H9 (cell line): ENCODE results near the gene FLT3. TPM values are rescaled to one million over a fixed set of nuclear protein-coding genes. Genes with fewer than 3 reads are reported as not detected.

Experiments
- DNase-seq: peaks from one replicate; pipeline ENCODE4 v3.0.0-alpha.2; 2017
- H2AFZ ChIP-seq: one replicate; pipeline ENCODE4 v1.6.1; 2013; ENCODE audit warnings: mild to moderate bottlenecking, low read length, control low read depth, moderate library complexity
- H2AK5ac ChIP-seq: 2 replicates; pipeline ENCODE4 v1.6.1; 2013; ENCODE audit warnings: low read length, control low read depth, mixed read lengths; ENCODE audit not compliant: insufficient read length
- H2BK120ac ChIP-seq: one replicate; pipeline ENCODE4 v1.6.1; 2013; ENCODE audit warnings: low read depth, mild to moderate bottlenecking, low read length, control low read depth, inconsistent platforms; ENCODE audit not compliant: poor library complexity, severe bottlenecking
- H2BK12ac ChIP-seq: 2 replicates; pipeline ENCODE4 v1.6.1; 2013; ENCODE audit warnings: low read length, control low read depth, mixed read lengths, low read depth; ENCODE audit not compliant: insufficient read length
- H2BK15ac ChIP-seq: 2 replicates; pipeline ENCODE4 v1.6.1; 2013; ENCODE audit warnings: low read depth, low read length, control low read depth
- H2BK20ac ChIP-seq: one replicate; pipeline ENCODE4 v1.6.1; 2013; ENCODE audit warnings: low read depth, mild to moderate bottlenecking, low read length, control low read depth, inconsistent platforms; ENCODE audit not compliant: poor library complexity, severe bottlenecking
- H2BK5ac ChIP-seq: 2 replicates; pipeline ENCODE4 v1.6.1; 2013; ENCODE audit warnings: low read length, control low read depth, mixed read lengths; ENCODE audit not compliant: insufficient read length
- H3K14ac ChIP-seq: 2 replicates; pipeline ENCODE4 v1.6.1; 2013; ENCODE audit warnings: low read length, control low read depth; ENCODE audit not compliant: insufficient read depth
- H3K18ac ChIP-seq: 2 replicates; pipeline ENCODE4 v1.6.1; 2013; ENCODE audit warnings: low read depth, mild to moderate bottlenecking, mixed read lengths, low read length, control low read depth; ENCODE audit not compliant: insufficient read length
- H3K23ac ChIP-seq: 2 replicates; pipeline ENCODE4 v1.6.1; 2013; ENCODE audit warnings: low read length, control low read depth, mixed read lengths, low read depth; ENCODE audit not compliant: insufficient read length
- H3K23me2 ChIP-seq: 2 replicates; pipeline ENCODE4 v1.6.1; 2013; ENCODE audit warnings: low read depth, mild to moderate bottlenecking, mixed read lengths, low read length, control low read depth; ENCODE audit not compliant: insufficient read length, poor library complexity, severe bottlenecking
- H3K27ac ChIP-seq: 2 replicates; pipeline ENCODE4 v1.5.1; 2013; ENCODE audit warnings: low read length, control low read depth, mixed read lengths, low read depth; ENCODE audit not compliant: insufficient read length
- H3K27me3 ChIP-seq: 2 replicates; pipeline ENCODE4 v1.6.1; 2013; ENCODE audit warnings: low read length, control low read depth, inconsistent platforms; ENCODE audit not compliant: insufficient read depth
- H3K4ac ChIP-seq: 2 replicates; pipeline ENCODE4 v1.6.1; 2013; ENCODE audit warnings: low read depth, mild to moderate bottlenecking, control low read depth, inconsistent platforms, low read length, moderate library complexity
- H3K4me1 ChIP-seq: 2 replicates; pipeline ENCODE4 v1.6.1; 2013; ENCODE audit warnings: low read length, control low read depth, inconsistent platforms; ENCODE audit not compliant: insufficient read depth
- H3K4me2 ChIP-seq: 2 replicates; pipeline ENCODE4 v1.6.1; 2013; ENCODE audit warnings: low read length, control low read depth, mixed read lengths; ENCODE audit not compliant: insufficient read length, insufficient read depth
- H3K56ac ChIP-seq: 2 replicates; pipeline ENCODE4 v1.6.1; 2013; ENCODE audit warnings: low read depth, mild to moderate bottlenecking, mixed read lengths, low read length, control low read depth; ENCODE audit not compliant: insufficient read length
- H3K79me1 ChIP-seq: 2 replicates; pipeline ENCODE4 v1.6.1; 2013; ENCODE audit warnings: low read depth, mild to moderate bottlenecking, moderate library complexity, low read length, control low read depth, inconsistent platforms; ENCODE audit not compliant: insufficient read depth, poor library complexity, severe bottlenecking
- H3K79me2 ChIP-seq: 2 replicates; pipeline ENCODE4 v1.6.1; 2013; ENCODE audit warnings: low read length, control low read depth, inconsistent platforms; ENCODE audit not compliant: insufficient read depth
- H3K9ac ChIP-seq: 2 replicates; pipeline ENCODE4 v1.6.1; 2013; ENCODE audit warnings: low read length, control low read depth, mixed read lengths; ENCODE audit not compliant: insufficient read length; ENCODE audit errors: extremely low read depth
- H3K9me3 ChIP-seq: one replicate; pipeline ENCODE4 v1.6.1; 2013; ENCODE audit warnings: low read depth, low read length, inconsistent platforms; ENCODE audit not compliant: control insufficient read depth
- H3T11ph ChIP-seq: one replicate; pipeline ENCODE4 v1.6.1; 2013; ENCODE audit warnings: mild to moderate bottlenecking, low read length, control low read depth, inconsistent platforms
- H4K20me1 ChIP-seq: one replicate; pipeline ENCODE4 v1.6.1; 2013; ENCODE audit not compliant: control insufficient read depth, insufficient read length, insufficient read depth
- H4K5ac ChIP-seq: 2 replicates; pipeline ENCODE4 v1.6.1; 2013; ENCODE audit warnings: low read depth, mild to moderate bottlenecking, mixed read lengths, low read length, control low read depth; ENCODE audit not compliant: insufficient read length
- H4K8ac ChIP-seq: replicated peaks from 2 replicates; pipeline ENCODE4 v1.6.1; 2013; ENCODE audit warnings: low read length, control low read depth, mixed read lengths, low read depth; ENCODE audit not compliant: insufficient read length
- H4K91ac ChIP-seq: 2 replicates; pipeline ENCODE4 v1.6.1; 2013; ENCODE audit warnings: low read depth, mild to moderate bottlenecking, moderate library complexity, mixed read lengths, low read length, control low read depth; ENCODE audit not compliant: insufficient read length
- H3K27ac Mint-ChIP-seq, 3 experiments: 2 replicates in 2 of 3; 3 replicates in 1 of 3; pipeline ENCODE4 v1.8.0; 2020 to 2021; ENCODE audit warnings: mixed read lengths in 3 of 3, mild to moderate bottlenecking in 1 of 3, moderate library complexity in 1 of 3
- H3K27me3 Mint-ChIP-seq: 2 replicates; pipeline ENCODE4 v1.8.0; 2021; ENCODE audit warnings: low read depth, mild to moderate bottlenecking, moderate library complexity, mixed read lengths
- H3K36me3 Mint-ChIP-seq, 3 experiments: 2 replicates in 2 of 3; 3 replicates in 1 of 3; pipeline ENCODE4 v1.8.0; 2020 to 2021; ENCODE audit warnings: low read depth in 3 of 3, mixed read lengths in 3 of 3; ENCODE audit not compliant: insufficient read depth in 1 of 3
- H3K4me1 Mint-ChIP-seq, 2 experiments: 2 replicates each; pipeline ENCODE4 v1.8.0; 2020; ENCODE audit warnings: mixed read lengths in 2 of 2
- H3K4me3 Mint-ChIP-seq, 2 experiments: 2 replicates in 1 of 2; 3 replicates in 1 of 2; pipeline ENCODE4 v1.8.0; 2020 to 2021; ENCODE audit warnings: mild to moderate bottlenecking in 2 of 2, mixed read lengths in 2 of 2, moderate library complexity in 1 of 2
- H3K9me3 Mint-ChIP-seq, 2 experiments: 2 replicates in 1 of 2; 3 replicates in 1 of 2; pipeline ENCODE4 v1.8.0; 2020; ENCODE audit warnings: mild to moderate bottlenecking in 2 of 2, mixed read lengths in 2 of 2, moderate library complexity in 1 of 2
- CTCF ChIP-seq: fragments of 200-600 bp; sonication (generic); conservative IDR thresholded peaks from 3 replicates; pipeline ENCODE4 v1.8.0; 2021; ENCODE audit warnings: antibody characterized with exemption, mild to moderate bottlenecking
- WGBS: extraction: QIAGEN DNeasy Blood & Tissue Kit; methylation state at CpG from one replicate; pipeline ENCODE4 v1.1.7; 2013; ENCODE audit warnings: missing lambda C conversion rate, low lambda C conversion rate, mixed read lengths; ENCODE audit not compliant: insufficient read length; ENCODE audit errors: extremely low coverage; 5-methylcytosine and 5-hydroxymethylcytosine counted together
- total RNA-seq: library from RNA; stranded (reverse); gene quantifications from 2 replicates; pipeline ENCODE4 v1.2.1, GENCODE V29; 2021

FLT3 gene
- total RNA-seq, 1 experiment from 2014 or later, result 0.44 TPM

- TF ChIP-seq CTCF, result no peak
- peaks cover 21 to 40% of the 10 kb centered on the region in 2 experiments for H3K4me1 Mint-ChIP-seq
- Histone ChIP-seq H2AK5ac (no peak overlapping the region), H3K14ac (no peak overlapping the region), H3K23me2 (no peaks in the 10 kb centered on the region), H3K79me2 (no peaks in the 10 kb centered on the region), H4K5ac (no peak overlapping the region), H4K8ac (no peak overlapping the region), H3K27ac (no peak overlapping the region), H2BK12ac (no peak overlapping the region), H2BK5ac (no peak overlapping the region), H3K18ac (no peak overlapping the region), H3K27me3 (no peaks in the 10 kb centered on the region), H3K56ac (no peak overlapping the region), H3K4me2 (no peak overlapping the region), H3K9me3 (no peaks in the 10 kb centered on the region), H4K91ac (no peak overlapping the region), H2BK20ac (no peak overlapping the region), H3K4me1 (peaks cover 2% of the 10 kb centered on the region; the same call in 1 of the 2 replicates), H2BK120ac (no peak overlapping the region), H3K23ac (no peak overlapping the region), H2AFZ (no peak overlapping the region), H3K79me1 (no peaks in the 10 kb centered on the region), H3K4ac (no peak overlapping the region), H3K9ac (no peak overlapping the region), H2BK15ac (no peak overlapping the region), H4K20me1 (no peaks in the 10 kb centered on the region), H3T11ph (no peak overlapping the region)
- H3K4me3 Mint-ChIP-seq, result no peak overlapping the region
- WGBS, result no CpG with 5 or more reads among the region's 2 CpGs
- H3K9me3 Mint-ChIP-seq, result no peaks in the 10 kb centered on the region
- H3K27me3 Mint-ChIP-seq, result peaks cover 7% of the 10 kb centered on the region
- DNase-seq, result no peak
- no peak overlapping the region for H3K27ac Mint-ChIP-seq
- H3K36me3 Mint-ChIP-seq, result no peaks in the 10 kb centered on the region
Observed at GRCh38 chr13:28055357-28055756, 45.0 kb downstream of the FLT3 start.
